Measurements from ENCODE around the gene GATAD2A. TPM values are rescaled to one million over a fixed set of nuclear protein-coding genes. Genes with fewer than 3 reads are reported as not detected.
A peak's percentile ranks its signal among the peaks of the same experiment; 100 is the strongest.

Gene GATAD2A
- total RNA-seq, 4 donors from 2014 or later, result 34.9 to 60.5 (median 42.5) TPM

DNA sequence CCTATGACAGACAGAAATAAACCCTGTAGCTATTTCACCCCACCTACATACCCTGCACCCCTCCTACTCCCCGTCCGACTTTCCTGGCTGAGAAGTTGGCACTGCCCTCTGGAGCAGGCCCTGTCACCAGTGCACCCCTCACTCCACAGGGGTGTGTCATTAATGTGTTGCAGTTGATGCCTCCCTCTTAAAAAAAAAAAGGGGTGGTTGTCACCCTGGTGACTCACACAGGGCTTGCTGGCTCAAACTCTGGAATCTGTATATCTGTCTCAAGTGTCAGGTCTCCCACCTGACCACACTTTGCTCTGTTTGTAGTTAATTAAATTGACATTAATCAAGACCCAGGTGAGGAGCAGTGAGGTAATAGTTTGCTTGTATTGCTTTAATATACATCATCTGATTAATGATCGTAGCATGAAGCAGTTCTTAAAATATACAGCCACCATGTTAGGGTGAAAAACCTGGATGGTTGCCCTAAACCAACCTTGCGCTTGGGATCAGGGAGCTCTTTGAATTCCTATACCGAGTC, 2.0 kb upstream of the GATAD2A start:
- Histone ChIP-seq H3K4me3 (no peak overlapping the region), H3K27ac (replicated peaks in 1 of 4) (peak overlapping the region in 3 of 4 donors; percentile 30 to 40 (median 30)), H3K36me3 (no peaks in the 10 kb centered on the region), H3K27me3 (no peaks in the 10 kb centered on the region), H3K4me1 (peaks cover 40 to 60% (median 57%) of the 10 kb centered on the region in 4 donors), H3K9me3 (no peaks in the 10 kb centered on the region)
- no peak for DNase-seq (ENCODE audit: extremely low spot score)
- TF ChIP-seq POLR2AphosphoS5 (IDR thresholded peaks at IDR 0.05), result peak in 1 of 2 donors; percentile 5
- no peak for TF ChIP-seq POLR2A (IDR thresholded peaks at IDR 0.05; ENCODE audit: low read depth)
- intact Hi-C loops (cut with DNase I), result no loop called here
- WGBS, result 71% methylated on average over 5 of the region's 5 CpGs

DNA sequence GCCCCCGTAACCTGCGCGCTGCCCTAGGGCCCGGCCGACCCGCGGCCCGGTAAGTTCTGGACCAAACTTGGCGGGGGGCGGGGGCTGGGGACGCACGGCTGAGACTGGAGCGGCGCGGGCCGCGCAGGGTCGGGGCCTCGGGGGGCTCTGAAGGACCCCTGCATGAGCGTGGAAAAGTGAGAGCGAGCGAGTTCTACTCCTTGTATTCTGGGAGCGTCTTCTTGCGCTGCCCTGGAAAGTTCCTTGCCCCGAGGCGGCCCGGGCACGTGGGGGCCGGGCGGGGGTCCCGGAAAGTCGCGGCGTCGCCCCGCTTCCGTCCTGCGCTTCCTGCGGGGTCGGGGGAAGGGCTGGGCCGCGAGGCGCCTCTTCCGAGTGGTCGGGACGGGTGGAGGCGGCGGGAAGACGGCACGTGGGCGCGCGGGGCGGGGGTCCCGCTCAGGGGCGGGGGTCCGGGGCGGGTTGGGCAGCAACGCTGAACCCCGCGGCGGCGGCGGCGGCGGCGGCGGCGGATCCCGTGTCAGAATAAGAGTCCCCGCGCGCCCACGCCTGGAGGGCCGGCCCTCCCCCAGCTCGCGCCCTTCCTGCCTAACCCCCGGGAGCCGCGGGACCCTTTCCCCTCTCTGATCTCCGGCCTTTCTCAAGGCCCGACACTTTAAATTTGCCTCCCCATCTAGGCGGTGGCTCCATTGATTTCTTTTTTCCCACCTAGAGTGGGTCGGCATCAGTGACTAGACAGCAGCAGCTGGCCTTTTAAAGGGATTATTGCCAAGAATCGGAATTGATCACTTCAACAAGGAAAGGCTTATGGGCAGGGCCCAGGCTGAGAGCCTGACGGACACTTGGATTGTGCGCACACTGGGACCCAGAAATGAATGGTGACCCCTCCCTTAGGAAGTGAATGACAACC, 749 bp downstream of the GATAD2A start:
- Histone ChIP-seq H3K4me1 (peaks cover 50 to 72% (median 69%) of the 10 kb centered on the region in 4 donors), H3K9me3 (no peaks in the 10 kb centered on the region), H3K27me3 (no peaks in the 10 kb centered on the region), H3K27ac (replicated peaks in 1 of 4) (peak overlapping the region; percentile 83 to 91 (median 86)), H3K4me3 (peak overlapping the region; percentile 76 to 98 (median 92)), H3K36me3 (no peaks in the 10 kb centered on the region)
- intact Hi-C loops (cut with DNase I), result loop anchor here (5.0 kb wide), 1 partner anchor 39 kb away; no protein-coding TSS in a partner anchor
- no peak for DNase-seq (ENCODE audit: extremely low spot score)
- TF ChIP-seq POLR2AphosphoS5 (IDR thresholded peaks at IDR 0.05) (no peak), EP300 (IDR thresholded peaks at IDR 0.05) (no peak), POLR2A (IDR thresholded peaks at IDR 0.05; ENCODE audit: low read depth) (no peak)
- TF ChIP-seq, protein P1, sequence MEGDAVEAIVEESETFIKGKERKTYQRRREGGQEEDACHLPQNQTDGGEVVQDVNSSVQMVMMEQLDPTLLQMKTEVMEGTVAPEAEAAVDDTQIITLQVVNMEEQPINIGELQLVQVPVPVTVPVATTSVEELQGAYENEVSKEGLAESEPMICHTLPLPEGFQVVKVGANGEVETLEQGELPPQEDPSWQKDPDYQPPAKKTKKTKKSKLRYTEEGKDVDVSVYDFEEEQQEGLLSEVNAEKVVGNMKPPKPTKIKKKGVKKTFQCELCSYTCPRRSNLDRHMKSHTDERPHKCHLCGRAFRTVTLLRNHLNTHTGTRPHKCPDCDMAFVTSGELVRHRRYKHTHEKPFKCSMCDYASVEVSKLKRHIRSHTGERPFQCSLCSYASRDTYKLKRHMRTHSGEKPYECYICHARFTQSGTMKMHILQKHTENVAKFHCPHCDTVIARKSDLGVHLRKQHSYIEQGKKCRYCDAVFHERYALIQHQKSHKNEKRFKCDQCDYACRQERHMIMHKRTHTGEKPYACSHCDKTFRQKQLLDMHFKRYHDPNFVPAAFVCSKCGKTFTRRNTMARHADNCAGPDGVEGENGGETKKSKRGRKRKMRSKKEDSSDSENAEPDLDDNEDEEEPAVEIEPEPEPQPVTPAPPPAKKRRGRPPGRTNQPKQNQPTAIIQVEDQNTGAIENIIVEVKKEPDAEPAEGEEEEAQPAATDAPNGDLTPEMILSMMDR (IDR thresholded peaks at IDR 0.05), result no peak
- WGBS, result under 1% methylated on average over 14 of the region's 87 CpGs

DNA sequence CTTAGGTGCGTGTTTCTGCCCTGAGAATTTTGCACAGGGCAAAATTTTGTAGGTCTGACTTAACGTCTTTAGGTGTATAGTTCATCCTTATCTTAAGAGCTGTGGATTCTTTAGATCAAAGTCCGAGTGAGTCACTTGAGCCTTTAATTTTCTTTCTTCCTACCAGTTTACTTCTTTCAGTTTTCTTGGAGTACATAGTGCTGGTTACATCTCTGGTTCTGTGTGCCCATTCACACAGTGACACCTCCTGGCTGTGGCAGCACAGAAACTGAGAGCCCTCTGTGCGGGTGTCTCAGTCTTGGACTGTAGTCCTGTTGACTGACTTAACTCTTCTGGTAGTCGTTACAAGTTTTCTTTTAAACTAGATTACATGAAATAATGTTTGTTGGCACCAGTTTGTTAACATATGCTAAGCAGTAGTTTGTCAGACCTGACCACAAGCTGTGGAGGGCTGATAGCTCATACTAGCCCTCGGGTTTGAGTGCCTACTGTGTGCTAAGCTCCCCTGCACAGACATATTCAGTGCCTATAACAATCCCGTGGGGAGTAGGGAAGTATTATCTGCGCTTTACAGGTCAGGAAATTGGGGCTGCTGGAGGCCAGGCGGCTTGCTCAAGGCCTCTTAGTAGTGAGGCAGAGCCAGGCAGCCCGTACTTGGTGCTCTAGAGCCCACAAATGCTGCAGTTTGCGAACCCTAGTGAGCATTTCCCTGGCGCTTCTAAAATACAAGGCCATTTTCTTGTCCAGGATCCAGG, 1.6 kb downstream of the GATAD2A start:
- Histone ChIP-seq H3K36me3 (peaks cover 0 to 5% (median 0%) of the 10 kb centered on the region in 4 donors), H3K27me3 (no peaks in the 10 kb centered on the region), H3K9me3 (no peaks in the 10 kb centered on the region), H3K4me3 (peak overlapping the region; percentile 76 to 98 (median 92)), H3K27ac (replicated peaks in 1 of 4) (peak overlapping the region; percentile 83 to 91 (median 86)), H3K4me1 (peaks cover 52 to 76% (median 71%) of the 10 kb centered on the region in 4 donors)
- intact Hi-C loops (cut with DNase I), result loop anchor here (5.0 kb wide), 1 partner anchor 40 kb away; no protein-coding TSS in a partner anchor
- 18% methylated on average over 10 of the region's 12 CpGs for WGBS
- DNase-seq (ENCODE audit: extremely low spot score), result no peak
- TF ChIP-seq POLR2A (IDR thresholded peaks at IDR 0.05; ENCODE audit: low read depth), result no peak
- TF ChIP-seq, protein P1 (IDR thresholded peaks at IDR 0.05), result peak; percentile 31 to 47 (median 33)

DNA sequence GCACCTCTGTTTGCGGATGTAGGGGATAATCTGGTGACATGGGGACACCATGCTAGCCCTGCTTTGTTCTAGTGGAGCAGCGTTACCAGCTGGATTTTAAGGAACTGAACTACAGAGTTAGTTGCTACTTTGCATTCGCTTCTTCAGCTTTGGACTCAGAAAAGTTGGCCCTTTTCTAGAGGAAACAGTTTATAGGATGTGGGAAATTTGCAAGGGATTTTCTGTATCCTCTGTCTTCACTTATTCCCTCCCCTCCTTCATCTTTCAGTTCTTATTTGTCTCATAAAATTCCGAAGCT, 2.1 kb downstream of the GATAD2A start:
- Histone ChIP-seq H3K36me3 (peaks cover 0 to 5% (median 0%) of the 10 kb centered on the region in 4 donors), H3K9me3 (no peaks in the 10 kb centered on the region), H3K4me3 (peak overlapping the region; percentile 76 to 98 (median 92)), H3K4me1 (peaks cover 52 to 76% (median 71%) of the 10 kb centered on the region in 4 donors), H3K27me3 (no peaks in the 10 kb centered on the region), H3K27ac (replicated peaks in 1 of 4) (peak overlapping the region in 2 of 4 donors; percentile 83 to 91)
- 70% methylated on average over 4 of the region's 4 CpGs for WGBS
- no peak for DNase-seq (ENCODE audit: extremely low spot score)
- TF ChIP-seq POLR2A (IDR thresholded peaks at IDR 0.05; ENCODE audit: low read depth) (no peak), EP300 (IDR thresholded peaks at IDR 0.05) (no peak), POLR2AphosphoS5 (IDR thresholded peaks at IDR 0.05) (no peak)
- TF ChIP-seq, protein P1 (IDR thresholded peaks at IDR 0.05), result no peak
- intact Hi-C loops (cut with DNase I), result loop anchor here (5.0 kb wide), 1 partner anchor 40 kb away; no protein-coding TSS in a partner anchor

Measured in esophagus muscularis mucosa (tissue), 4 donors.